ENCODE data around the gene CHD3. TPM values are rescaled to one million over a fixed set of nuclear protein-coding genes. Genes with fewer than 3 reads are reported as not detected.

The CHD3 gene
- polyA plus RNA-seq, 1 of the 3 experiments (the other 2 are of a cell fraction), result 56.2 TPM

- Histone ChIP-seq H3K4me1 (ENCODE audit: control insufficient read depth in 1 of 2, insufficient read depth in 2 of 2, low read depth in 1 of 2, low read length in 1 of 2) (peaks cover 36 to 45% of the 10 kb centered on the region in 2 experiments), H3K4me3 (ENCODE audit: low read depth in 2 of 2, low read length in 1 of 2) (peak overlapping the region; percentile 66 to 67), H2AFZ (ENCODE audit: low read depth) (0 out of 2 replicates have a peak overlapping the region, but pooled peaks have one; percentile 42), H3K27ac (ENCODE audit: low read depth in 2 of 2, low read length in 1 of 2) (peak overlapping the region; percentile 95 to 100), H3F3A (replicated peaks; ENCODE audit: insufficient read depth) (peaks cover 46% of the 10 kb centered on the region), H3K36me3 (replicated peaks in 1 of 2; ENCODE audit: control insufficient read depth in 1 of 2, insufficient read depth in 2 of 2, low read length in 1 of 2) (peaks cover 8 to 26% of the 10 kb centered on the region in 2 experiments), H3K9ac (peak overlapping the region; percentile 99), H3K27me3 (ENCODE audit: insufficient read depth) (no peaks in the 10 kb centered on the region), H4K20me1 (ENCODE audit: insufficient read depth) (peaks cover 46% of the 10 kb centered on the region), H3K4me2 (peak overlapping the region; percentile 92), H3K9me2 (no peaks in the 10 kb centered on the region), H3K79me2 (ENCODE audit: insufficient read depth) (peaks cover 71% of the 10 kb centered on the region), H3K9me3 (no peaks in the 10 kb centered on the region)
- CTCF ChIA-PET, result interaction anchor here (0.9 to 1.7 kb wide), 4 partner anchors 17 to 200 kb away, joined by 3 to 5 read pairs (median 5); no protein-coding TSS in a partner anchor
- WGBS (ENCODE audit: low lambda C conversion rate), result 3% methylated on average over 18 of the region's 34 CpGs
- DNase-seq, result peak; percentile 69
- POLR2A ChIA-PET, result interaction anchor here (0.7 to 2.2 kb wide), 3 partner anchors 8 to 47 kb away, joined by 3 to 9 read pairs (median 5); partner anchors contain the start of genes CHD3, CYB5D1, KDM6B and NAA38
- no peak for TF ChIP-seq SMC3 (IDR thresholded peaks at IDR 0.05; ENCODE audit: low read depth, low read length)
- TF ChIP-seq YY1 (IDR thresholded peaks at IDR 0.05; ENCODE audit: low read depth), result no peak
- no peak for TF ChIP-seq ZBTB33 (IDR thresholded peaks at IDR 0.05; ENCODE audit: borderline replicate concordance, low read depth)
- TF ChIP-seq JUND (IDR thresholded peaks at IDR 0.05), result peak; percentile 39; the same call in 1 of the 2 replicates
- no peak for TF ChIP-seq IRF3 (IDR thresholded peaks at IDR 0.05; ENCODE audit: low read depth, low read length)
- no peak for TF ChIP-seq ELF1 (IDR thresholded peaks at IDR 0.05)
- no peak for TF ChIP-seq EZH2phosphoT487 (IDR thresholded peaks at IDR 0.05; ENCODE audit: borderline replicate concordance, low read depth)
- TF ChIP-seq NFIC (IDR thresholded peaks at IDR 0.05; ENCODE audit: borderline replicate concordance), result no peak; the same call in 1 of the 2 replicates
- TF ChIP-seq RCOR1 (IDR thresholded peaks at IDR 0.05; ENCODE audit: low read length), result no peak
- TF ChIP-seq CHD2 (IDR thresholded peaks at IDR 0.05; ENCODE audit: low read length, partially characterized antibody), result no peak
- TF ChIP-seq RXRA (IDR thresholded peaks at IDR 0.05; ENCODE audit: borderline replicate concordance, low read depth), result no peak
- TF ChIP-seq REST (IDR thresholded peaks at IDR 0.05; ENCODE audit: low read depth, low read length), result 0 out of 2 replicates have a peak, but pooled peaks have one; percentile 1
- TF ChIP-seq GABPA (IDR thresholded peaks at IDR 0.05; ENCODE audit: low read depth), result no peak
- TF ChIP-seq SIN3A (IDR thresholded peaks at IDR 0.05; ENCODE audit: borderline replicate concordance, low read depth, low read length), result peak; percentile 46; the same call in 1 of the 2 replicates
- no peak for TF ChIP-seq EP300 (IDR thresholded peaks at IDR 0.05; ENCODE audit: borderline replicate concordance in 1 of 2, low read depth in 1 of 2, low read length in 1 of 2)
- TF ChIP-seq FOSL2 (IDR thresholded peaks at IDR 0.05; ENCODE audit: borderline replicate concordance, low read depth), result peak; percentile 73
- peak; percentile 45 for TF ChIP-seq CTCF (IDR thresholded peaks at IDR 0.05)
- TF ChIP-seq PBX3 (IDR thresholded peaks at IDR 0.05), result no peak; the same call in 1 of the 2 replicates
- no peak; the same call in 1 of the 2 replicates for TF ChIP-seq USF2 (IDR thresholded peaks at IDR 0.05; ENCODE audit: borderline replicate concordance, low read depth, low read length)
- TF ChIP-seq TEAD4 (IDR thresholded peaks at IDR 0.05; ENCODE audit: borderline replicate concordance, insufficient read depth), result no peak
- TF ChIP-seq FOXJ3 (CRISPR knock-in tag; IDR thresholded peaks at IDR 0.05), result no peak
- TF ChIP-seq MEF2A (IDR thresholded peaks at IDR 0.05; ENCODE audit: borderline replicate concordance, low read depth), result no peak
Measured at GRCh38 chr17:7841396-7841914, 47.1 kb upstream of the CHD3 start.

Measured in SK-N-SH (cell line).